ENCODE measurements around the gene FCAMR. TPM values are rescaled to one million over a fixed set of nuclear protein-coding genes. Genes with fewer than 3 reads are reported as not detected.

The FCAMR gene
- polyA plus RNA-seq, 12 donors, result 0.09 TPM; not detected in 11

GRCh38 chr1:206909161-206909882 lies 60.9 kb downstream of the FCAMR start:
- no peak for DNase-seq

DNA sequence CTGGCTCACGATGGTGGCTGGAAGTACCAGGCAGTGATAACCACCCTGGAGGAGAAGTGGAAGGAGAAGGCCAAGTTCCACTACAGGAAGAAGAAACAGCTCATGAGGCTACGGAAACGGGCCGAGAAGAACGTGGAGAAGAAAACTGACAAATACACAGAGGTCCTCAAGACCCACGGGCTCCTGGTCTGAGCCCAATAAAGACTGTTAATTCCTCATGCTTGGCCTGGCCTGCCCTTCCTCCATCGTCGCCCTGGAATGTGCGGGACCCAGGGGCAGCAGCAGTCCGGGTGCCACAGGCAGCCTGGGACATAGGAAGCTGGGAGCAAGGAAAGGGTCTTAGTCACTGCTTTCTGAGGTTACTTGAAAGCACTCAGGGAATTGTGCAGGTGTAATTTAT lies 62.2 kb downstream of the FCAMR start:
- no peak for DNase-seq

Other genes with a start within 250 kb of the FCAMR start
- not detected for gene IL19, start 199.7 kb downstream of the FCAMR start, polyA plus RNA-seq (ENCODE audit: insufficient read length in 12 of 12)
- 1 to 10 TPM in 2 of 12 donors, under 1 TPM in 7, not detected in 3; 0.14 to 1.2 (median 0.49) TPM for gene IL10, start 198.0 kb downstream of the FCAMR start, polyA plus RNA-seq (ENCODE audit: insufficient read length in 12 of 12)
- not detected for gene IL20, start 104.8 kb downstream of the FCAMR start, polyA plus RNA-seq (ENCODE audit: insufficient read length in 12 of 12)
- gene IL24, start 73.0 kb downstream of the FCAMR start, polyA plus RNA-seq (ENCODE audit: insufficient read length in 12 of 12), result under 1 TPM in 6 of 12 donors, not detected in 6; 0.10 to 0.61 (median 0.21) TPM
- gene FCMR, start 48.5 kb downstream of the FCAMR start, polyA plus RNA-seq (ENCODE audit: insufficient read length in 12 of 12), result 10 to 100 TPM in 1 of 12 donors, 1 to 10 TPM in 5, under 1 TPM in 4, not detected in 2; 0.62 to 12.5 (median 1.1) TPM
- gene PIGR, start 24.0 kb downstream of the FCAMR start, polyA plus RNA-seq (ENCODE audit: insufficient read length in 12 of 12), result under 1 TPM in 2 of 12 donors, not detected in 10; 0.07 to 0.14 TPM
- gene C1orf116, start 62.3 kb upstream of the FCAMR start, polyA plus RNA-seq (ENCODE audit: insufficient read length in 12 of 12), result 10 to 100 TPM in 1 of 12 donors, 1 to 10 TPM in 3, under 1 TPM in 7, not detected in 1; 0.05 to 18.2 (median 0.18) TPM
- 1 to 10 TPM in 11 of 12 donors, not detected in 1; 4.4 to 9.3 (median 7.3) TPM for gene YOD1, start 80.7 kb upstream of the FCAMR start, polyA plus RNA-seq (ENCODE audit: insufficient read length in 12 of 12)
- gene PFKFB2, start 82.8 kb upstream of the FCAMR start, polyA plus RNA-seq (ENCODE audit: insufficient read length in 12 of 12), result 10 to 100 TPM in 1 of 12 donors, 1 to 10 TPM in 10, not detected in 1; 3.9 to 12.3 (median 6.3) TPM
- under 1 TPM in 9 of 12 donors, not detected in 3; 0.13 to 0.99 (median 0.50) TPM for gene C4BPB, start 118.4 kb upstream of the FCAMR start, polyA plus RNA-seq (ENCODE audit: insufficient read length in 12 of 12)
- gene C4BPA, start 133.8 kb upstream of the FCAMR start, polyA plus RNA-seq (ENCODE audit: insufficient read length in 12 of 12), result 1 to 10 TPM in 1 of 12 donors, under 1 TPM in 9, not detected in 2; 0.25 to 1.4 (median 0.43) TPM